Measurements from ENCODE around the gene ENPP6. TPM values are rescaled to one million over a fixed set of nuclear protein-coding genes. Genes with fewer than 3 reads are reported as not detected.

ENPP6 gene
- total and polyA plus RNA-seq, 2 donors (not counting 3 experiments of a cell fraction or from before 2014, with no cell fraction given), result not detected

DNA sequence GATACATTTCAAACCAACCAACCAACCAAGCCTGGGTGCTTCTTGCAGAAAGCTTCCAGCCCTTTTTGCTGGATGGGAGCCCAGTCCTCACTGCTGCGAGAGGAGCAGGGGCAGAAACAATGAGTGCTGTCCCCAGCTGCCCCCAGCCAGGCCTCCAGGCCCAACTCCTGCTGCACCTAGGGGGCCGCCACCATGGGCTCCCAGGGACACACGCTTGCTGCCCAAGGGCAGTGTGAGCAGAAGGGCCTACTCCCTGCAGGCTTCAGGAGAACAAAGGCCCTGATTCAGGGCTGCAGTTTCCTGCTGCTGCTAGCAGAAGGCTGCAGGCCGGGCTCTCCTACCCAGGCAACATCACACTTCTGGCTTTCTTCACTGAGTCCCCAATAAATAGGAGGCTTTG, 37.7 kb upstream of the ENPP6 start:
- DNase-seq (ENCODE audit: low read depth, low spot score) (no peak), FAIRE-seq (no peak)
- H3K79me2 ChIP-seq (ENCODE audit: control insufficient read depth, insufficient read depth, low read length), result no peaks in the 10 kb centered on the region
- no peak overlapping the region for H3K4me3 ChIP-seq (replicated peaks in 1 of 3; ENCODE audit: insufficient read depth in 1 of 3, low read depth in 1 of 3, low read length in 3 of 3)
- H3K27ac ChIP-seq (ENCODE audit: insufficient read depth, low read depth, low read length), result no peak overlapping the region
- no peaks in the 10 kb centered on the region for H3K9me3 ChIP-seq (replicated peaks; ENCODE audit: control insufficient read depth, insufficient read depth, low read length)
- no peaks in the 10 kb centered on the region for H3K36me3 ChIP-seq (ENCODE audit: control insufficient read depth in 2 of 2, extremely low read depth in 1 of 2, insufficient read depth in 2 of 2, low read length in 2 of 2)
- no peak overlapping the region for H3K9ac ChIP-seq (replicated peaks; ENCODE audit: extremely low read depth, insufficient read depth, low read length)
- no peaks in the 10 kb centered on the region for H3K9me1 ChIP-seq (replicated peaks; ENCODE audit: control insufficient read depth, extremely low read depth, insufficient read depth, low read length)
- BruUV-seq (replicated peaks), result no TSS peak
- dilution Hi-C loops (cut with MboI; ENCODE audit: extremely low pct_ligation_motif_present, low sequenced_read_pairs), result no loop called here
- no peaks in the 10 kb centered on the region for H3K4me1 ChIP-seq (ENCODE audit: control insufficient read depth, extremely low read depth, insufficient read depth, low read length)
- intact Hi-C loops (cut with micrococcal nuclease), result no loop called here
- ChIA-PET CTCF (interaction anchor here (0.9 kb wide), 1 partner anchor 8 kb away, joined by 3 read pairs; no protein-coding TSS in a partner anchor), POLR2A (no interaction called here)
- no peak overlapping the region for H3K4me2 ChIP-seq (ENCODE audit: insufficient read depth, low read length)
- peaks cover 2 to 3% of the 10 kb centered on the region in 2 experiments for H3K27me3 ChIP-seq (ENCODE audit: control insufficient read depth in 2 of 2, insufficient read depth in 2 of 2, low read length in 2 of 2)
- no peak overlapping the region for H2AFZ ChIP-seq (ENCODE audit: low read depth, low read length)
- no peaks in the 10 kb centered on the region for H4K20me1 ChIP-seq (replicated peaks; ENCODE audit: control insufficient read depth, extremely low read depth, insufficient read depth, low read length)
- TF ChIP-seq, protein P1, sequence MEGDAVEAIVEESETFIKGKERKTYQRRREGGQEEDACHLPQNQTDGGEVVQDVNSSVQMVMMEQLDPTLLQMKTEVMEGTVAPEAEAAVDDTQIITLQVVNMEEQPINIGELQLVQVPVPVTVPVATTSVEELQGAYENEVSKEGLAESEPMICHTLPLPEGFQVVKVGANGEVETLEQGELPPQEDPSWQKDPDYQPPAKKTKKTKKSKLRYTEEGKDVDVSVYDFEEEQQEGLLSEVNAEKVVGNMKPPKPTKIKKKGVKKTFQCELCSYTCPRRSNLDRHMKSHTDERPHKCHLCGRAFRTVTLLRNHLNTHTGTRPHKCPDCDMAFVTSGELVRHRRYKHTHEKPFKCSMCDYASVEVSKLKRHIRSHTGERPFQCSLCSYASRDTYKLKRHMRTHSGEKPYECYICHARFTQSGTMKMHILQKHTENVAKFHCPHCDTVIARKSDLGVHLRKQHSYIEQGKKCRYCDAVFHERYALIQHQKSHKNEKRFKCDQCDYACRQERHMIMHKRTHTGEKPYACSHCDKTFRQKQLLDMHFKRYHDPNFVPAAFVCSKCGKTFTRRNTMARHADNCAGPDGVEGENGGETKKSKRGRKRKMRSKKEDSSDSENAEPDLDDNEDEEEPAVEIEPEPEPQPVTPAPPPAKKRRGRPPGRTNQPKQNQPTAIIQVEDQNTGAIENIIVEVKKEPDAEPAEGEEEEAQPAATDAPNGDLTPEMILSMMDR (IDR thresholded peaks at IDR 0.05; ENCODE audit: extremely low read depth in 1 of 2, insufficient read depth in 1 of 2, low read depth in 1 of 2, low read length in 2 of 2), result no peak
- no peak for TF ChIP-seq GATA2 (IDR thresholded peaks at IDR 0.05; ENCODE audit: insufficient read depth, insufficient read length, low read depth, low read length)
- TF ChIP-seq FOS (IDR thresholded peaks at IDR 0.05; ENCODE audit: borderline replicate concordance, insufficient read depth, low read length), result no peak
- TF ChIP-seq, protein P2, sequence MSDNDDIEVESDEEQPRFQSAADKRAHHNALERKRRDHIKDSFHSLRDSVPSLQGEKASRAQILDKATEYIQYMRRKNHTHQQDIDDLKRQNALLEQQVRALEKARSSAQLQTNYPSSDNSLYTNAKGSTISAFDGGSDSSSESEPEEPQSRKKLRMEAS (IDR thresholded peaks at IDR 0.05; ENCODE audit: insufficient read depth, insufficient read length), result no peak
- TF ChIP-seq POLR2AphosphoS5 (IDR thresholded peaks at IDR 0.05; ENCODE audit: insufficient read depth, low read depth, low read length), result no peak
- TF ChIP-seq MYC (IDR thresholded peaks at IDR 0.05; ENCODE audit: low read depth, low read length), result no peak
- no peak for TF ChIP-seq JUN (IDR thresholded peaks at IDR 0.05; ENCODE audit: borderline replicate concordance, insufficient read depth, insufficient read length, low read depth)
- TF ChIP-seq POLR2A (IDR thresholded peaks at IDR 0.05; ENCODE audit: low read depth, low read length), result no peak
- TF ChIP-seq EZH2 (IDR thresholded peaks at IDR 0.05; ENCODE audit: borderline replicate concordance, low read depth, low read length, severe bottlenecking), result no peak

Data from endothelial cell of umbilical vein (primary cell).